Measurements from ENCODE around the gene MAP2K3. TPM values are rescaled to one million over a fixed set of nuclear protein-coding genes. Genes with fewer than 3 reads are reported as not detected.
A peak's percentile ranks its signal among the peaks of the same experiment; 100 is the strongest.

The MAP2K3 gene
- total RNA-seq, 1 donor from 2014 or later: 3.5 TPM

DNA sequence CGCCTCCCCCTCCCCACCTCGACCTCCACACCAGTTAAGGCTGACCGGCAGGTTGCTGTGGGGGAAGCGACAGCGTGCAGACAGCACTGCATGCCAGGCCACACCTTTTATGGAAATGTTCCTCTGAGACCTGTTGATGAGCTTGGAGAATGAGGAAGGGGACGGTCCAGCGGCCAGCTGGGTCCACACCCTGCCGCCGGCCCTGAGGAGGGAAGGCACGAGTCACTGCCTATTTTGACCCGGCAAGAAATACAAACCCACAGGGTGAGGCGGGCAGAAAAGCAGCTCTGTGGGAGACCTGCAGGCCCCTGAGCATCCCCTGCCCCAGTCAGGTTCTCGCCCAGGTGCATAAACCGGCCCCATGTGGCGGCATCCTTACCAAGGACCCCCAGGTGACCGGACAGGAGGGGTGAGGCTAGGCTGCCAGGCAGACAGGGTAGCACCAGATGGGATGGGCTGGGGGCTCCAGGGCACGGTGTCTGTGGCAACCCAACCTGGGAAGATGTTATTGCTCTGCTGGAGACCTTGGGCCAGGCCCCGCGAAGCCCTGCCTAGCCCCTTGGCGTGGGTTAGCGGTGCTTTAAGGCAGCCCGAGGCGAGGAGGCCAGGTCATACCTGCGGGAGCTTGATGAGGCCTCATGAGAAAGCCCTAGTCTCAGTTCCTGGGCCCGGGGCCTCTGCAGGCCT lies 44.0 kb upstream of the MAP2K3 start:
- TF ChIP-seq EZH2phosphoT487 (IDR thresholded peaks at IDR 0.05) (no peak), EZH2 (IDR thresholded peaks at IDR 0.05) (no peak)
- TF ChIP-seq, protein P1, sequence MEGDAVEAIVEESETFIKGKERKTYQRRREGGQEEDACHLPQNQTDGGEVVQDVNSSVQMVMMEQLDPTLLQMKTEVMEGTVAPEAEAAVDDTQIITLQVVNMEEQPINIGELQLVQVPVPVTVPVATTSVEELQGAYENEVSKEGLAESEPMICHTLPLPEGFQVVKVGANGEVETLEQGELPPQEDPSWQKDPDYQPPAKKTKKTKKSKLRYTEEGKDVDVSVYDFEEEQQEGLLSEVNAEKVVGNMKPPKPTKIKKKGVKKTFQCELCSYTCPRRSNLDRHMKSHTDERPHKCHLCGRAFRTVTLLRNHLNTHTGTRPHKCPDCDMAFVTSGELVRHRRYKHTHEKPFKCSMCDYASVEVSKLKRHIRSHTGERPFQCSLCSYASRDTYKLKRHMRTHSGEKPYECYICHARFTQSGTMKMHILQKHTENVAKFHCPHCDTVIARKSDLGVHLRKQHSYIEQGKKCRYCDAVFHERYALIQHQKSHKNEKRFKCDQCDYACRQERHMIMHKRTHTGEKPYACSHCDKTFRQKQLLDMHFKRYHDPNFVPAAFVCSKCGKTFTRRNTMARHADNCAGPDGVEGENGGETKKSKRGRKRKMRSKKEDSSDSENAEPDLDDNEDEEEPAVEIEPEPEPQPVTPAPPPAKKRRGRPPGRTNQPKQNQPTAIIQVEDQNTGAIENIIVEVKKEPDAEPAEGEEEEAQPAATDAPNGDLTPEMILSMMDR (IDR thresholded peaks at IDR 0.05): no peak
- no peaks in the 10 kb centered on the region for H3K9me3 ChIP-seq (ENCODE audit: low read depth)
- no peak for DNase-seq (ENCODE audit: low spot score)
- H3K4me2 ChIP-seq: peak overlapping the region; percentile 21
- H3K27ac Mint-ChIP-seq: peak overlapping the region; percentile 63
- H4K20me1 ChIP-seq (ENCODE audit: low read depth): peaks cover 12% of the 10 kb centered on the region
- H3K36me3 Mint-ChIP-seq: no peaks in the 10 kb centered on the region
- H3K4me1 Mint-ChIP-seq: peaks cover 24% of the 10 kb centered on the region
- H3K36me3 ChIP-seq: no peaks in the 10 kb centered on the region
- peaks cover 8% of the 10 kb centered on the region for H3F3A ChIP-seq (ENCODE audit: low read depth)
- H3K79me2 ChIP-seq (ENCODE audit: low read depth): no peaks in the 10 kb centered on the region
- H3K27me3 ChIP-seq: no peaks in the 10 kb centered on the region
- H3K9ac ChIP-seq: no peak overlapping the region
- H2AFZ ChIP-seq (replicated peaks): peak overlapping the region; percentile 1
- peaks cover 24% of the 10 kb centered on the region for H3K4me1 ChIP-seq
- no peaks in the 10 kb centered on the region for H3K9me3 Mint-ChIP-seq
- H3K27ac ChIP-seq: no peak overlapping the region
- no peak overlapping the region for H3K4me3 Mint-ChIP-seq
- H3K27me3 Mint-ChIP-seq (ENCODE audit: insufficient read depth, low read depth): peaks cover 6% of the 10 kb centered on the region
- H3K4me3 ChIP-seq: no peak overlapping the region

DNA sequence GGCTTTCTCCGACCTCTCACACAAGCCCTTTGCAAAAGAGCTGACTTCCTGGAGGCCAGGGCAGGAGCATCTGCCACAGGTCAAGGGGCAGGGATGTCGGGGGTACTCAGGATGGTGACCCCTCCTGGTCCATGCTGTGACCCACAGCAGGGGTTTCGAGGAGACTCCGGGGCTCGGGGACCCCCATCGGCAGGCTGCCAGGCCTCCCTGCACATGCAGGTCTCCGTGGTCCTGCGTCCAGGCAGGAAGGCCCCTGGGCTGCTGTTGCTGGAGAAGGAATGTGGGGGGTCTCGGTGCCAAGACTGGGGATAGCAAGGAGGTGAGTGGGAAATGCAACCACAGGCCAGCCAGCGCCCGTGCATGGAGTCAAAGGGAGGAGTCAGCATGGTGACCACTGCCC lies 42.9 kb upstream of the MAP2K3 start:
- H3K27ac ChIP-seq: no peak overlapping the region
- H3K27ac Mint-ChIP-seq: no peak overlapping the region
- H3K4me3 Mint-ChIP-seq: no peak overlapping the region

DNA sequence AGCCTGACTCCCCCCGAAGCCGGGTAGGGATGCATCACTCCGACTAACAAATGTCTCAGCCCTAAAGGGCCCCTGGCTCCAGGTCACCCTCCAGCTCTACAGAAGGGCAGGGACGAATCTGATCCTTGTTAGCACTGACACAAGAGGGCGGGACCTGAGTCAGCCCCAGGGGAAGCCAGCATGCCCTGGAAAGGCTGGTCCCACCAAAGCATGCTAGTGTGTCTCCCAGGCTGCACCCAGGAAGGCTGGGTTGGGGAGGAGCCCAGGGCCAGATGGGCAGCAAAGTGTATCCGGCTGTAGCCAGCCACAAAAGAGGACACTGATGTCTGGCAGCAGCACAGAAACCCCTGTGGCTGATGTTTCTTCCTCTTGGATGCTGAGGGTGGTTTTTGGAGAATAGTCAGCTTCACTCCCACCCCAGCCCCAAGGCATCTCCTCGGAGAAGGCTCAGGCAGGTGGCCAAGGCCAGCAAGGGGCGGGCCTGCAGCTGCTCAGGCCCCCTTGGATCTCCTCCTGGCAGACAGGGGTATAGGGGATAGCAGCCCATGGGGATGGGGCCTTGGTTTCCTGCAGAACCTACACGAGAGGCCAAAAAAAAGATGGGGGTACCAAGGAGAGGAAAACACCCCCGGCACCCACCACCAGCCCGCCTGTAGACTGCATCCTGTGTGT lies 42.3 kb upstream of the MAP2K3 start:
- no peaks in the 10 kb centered on the region for H3K9me3 ChIP-seq (ENCODE audit: low read depth)
- H3K4me1 ChIP-seq: peaks cover 28% of the 10 kb centered on the region
- no peak overlapping the region for H3K27ac ChIP-seq
- H3K4me3 ChIP-seq: no peak overlapping the region
- H3K79me2 ChIP-seq (ENCODE audit: low read depth): no peaks in the 10 kb centered on the region
- Mint-ChIP-seq H3K4me3 (no peak overlapping the region), H3K27me3 (ENCODE audit: insufficient read depth, low read depth) (peaks cover 4% of the 10 kb centered on the region), H3K4me1 (peaks cover 24% of the 10 kb centered on the region), H3K9me3 (no peaks in the 10 kb centered on the region), H3K27ac (no peak overlapping the region), H3K36me3 (no peaks in the 10 kb centered on the region)
- peaks cover 17% of the 10 kb centered on the region for H4K20me1 ChIP-seq (ENCODE audit: low read depth)
- TF ChIP-seq, protein P1 (IDR thresholded peaks at IDR 0.05): no peak
- no peak overlapping the region for H3K4me2 ChIP-seq
- no peaks in the 10 kb centered on the region for H3K27me3 ChIP-seq
- no peak overlapping the region for H3K9ac ChIP-seq
- no peak for DNase-seq (ENCODE audit: low spot score)
- H3K36me3 ChIP-seq: no peaks in the 10 kb centered on the region
- H2AFZ ChIP-seq (replicated peaks): no peak overlapping the region
- H3F3A ChIP-seq (ENCODE audit: low read depth): peaks cover 8% of the 10 kb centered on the region

More for the DNA sequence above, 42.9 kb upstream of the MAP2K3 start:
- Histone ChIP-seq H3K9ac (no peak overlapping the region), H2AFZ (replicated peaks) (no peak overlapping the region), H4K20me1 (ENCODE audit: low read depth) (peaks cover 16% of the 10 kb centered on the region), H3K9me3 (ENCODE audit: low read depth) (no peaks in the 10 kb centered on the region), H3K4me3 (no peak overlapping the region), H3K4me2 (no peak overlapping the region), H3K36me3 (no peaks in the 10 kb centered on the region), H3K27me3 (no peaks in the 10 kb centered on the region), H3K79me2 (ENCODE audit: low read depth) (no peaks in the 10 kb centered on the region), H3K4me1 (peaks cover 28% of the 10 kb centered on the region), H3F3A (ENCODE audit: low read depth) (peaks cover 8% of the 10 kb centered on the region)
- H3K9me3 Mint-ChIP-seq: no peaks in the 10 kb centered on the region
- TF ChIP-seq EZH2phosphoT487 (IDR thresholded peaks at IDR 0.05) (no peak), EZH2 (IDR thresholded peaks at IDR 0.05) (no peak)
- TF ChIP-seq, protein P1 (IDR thresholded peaks at IDR 0.05): no peak
- no peak for DNase-seq (ENCODE audit: low spot score)
- peaks cover 24% of the 10 kb centered on the region for H3K4me1 Mint-ChIP-seq
- no peaks in the 10 kb centered on the region for H3K36me3 Mint-ChIP-seq
- peaks cover 6% of the 10 kb centered on the region for H3K27me3 Mint-ChIP-seq (ENCODE audit: insufficient read depth, low read depth)
